RWPE1 (cell line): Measurements from ENCODE around the gene GPR162.

Experiments
- CTCF ChIA-PET: fragments of 350-600 bp; sonication (Branson Sonifier 250); formaldehyde crosslinking; extraction: SDS; loops from one replicate; lab custom pipeline; 2021; lab: Yijun Ruan, JAX
- POLR2A ChIA-PET: fragments of 400-600 bp; formaldehyde crosslinking; extraction: SDS; loops from one replicate; lab custom pipeline; 2020; ENCODE audit warnings: antibody characterized with exemption; ENCODE audit not compliant: low non-redundant PET; lab: Yijun Ruan, JAX
- DNase-seq: peaks from one replicate; pipeline ENCODE4 v3.0.0; 2012; ENCODE audit warnings: low spot score
- H3K27ac ChIP-seq: fragments of 450-650 bp; 2 replicates; pipeline ENCODE4 v1.5.1; 2017
- CTCF ChIP-seq: fragments of 450-650 bp; conservative IDR thresholded peaks from 2 replicates; pipeline ENCODE4 v1.5.1; 2017; ENCODE audit warnings: low read depth, mild to moderate bottlenecking

The GPR162 gene

DNA sequence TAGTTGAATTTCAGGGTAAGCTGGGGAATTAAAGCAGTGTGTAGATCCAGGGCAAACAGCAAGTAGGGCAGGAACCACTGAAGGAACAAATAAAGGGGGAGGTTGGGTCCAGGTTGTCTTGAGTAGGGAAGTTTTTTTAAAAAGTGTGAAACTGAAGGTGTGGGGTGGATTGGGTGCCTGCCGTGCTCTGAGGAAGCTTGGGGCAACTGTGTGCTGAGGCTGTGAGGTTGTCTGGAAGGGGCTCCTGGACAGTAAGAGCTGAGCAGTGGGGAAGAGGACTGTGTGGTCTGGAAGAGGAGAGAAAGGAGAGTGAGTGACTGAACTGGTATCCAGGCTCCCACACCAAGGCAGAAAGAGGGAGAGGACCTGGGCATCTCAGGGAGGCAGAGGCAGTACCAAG lies 10.9 kb upstream of the GPR162 start:
- DNase-seq, result no peak
- H3K27ac ChIP-seq, result no peak overlapping the region
- ChIA-PET POLR2A (no interaction called here), CTCF (interaction anchor here (0.6 kb wide), 2 partner anchors 18 to 176 kb away, joined by 3 read pairs; no protein-coding TSS in a partner anchor)
- TF ChIP-seq CTCF, result no peak

DNA sequence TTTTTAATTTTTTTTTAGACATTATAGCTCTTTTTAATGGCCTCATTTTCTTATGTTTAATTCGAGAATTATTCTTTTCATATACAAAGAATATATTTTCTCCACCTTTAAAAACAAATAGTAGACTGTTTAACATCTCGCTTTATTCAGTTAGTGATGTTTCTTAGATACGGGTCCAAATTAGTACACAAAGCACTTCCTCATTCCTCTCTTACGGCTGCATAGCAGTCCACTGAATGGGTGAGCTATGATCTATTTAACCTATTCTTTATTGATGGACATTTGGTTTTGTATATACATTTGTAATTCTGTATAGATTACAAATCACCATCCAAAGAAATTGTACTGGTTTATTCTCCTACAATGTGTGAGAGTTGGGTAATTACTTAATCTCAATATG lies 8.3 kb upstream of the GPR162 start:
- no peak for DNase-seq

DNA sequence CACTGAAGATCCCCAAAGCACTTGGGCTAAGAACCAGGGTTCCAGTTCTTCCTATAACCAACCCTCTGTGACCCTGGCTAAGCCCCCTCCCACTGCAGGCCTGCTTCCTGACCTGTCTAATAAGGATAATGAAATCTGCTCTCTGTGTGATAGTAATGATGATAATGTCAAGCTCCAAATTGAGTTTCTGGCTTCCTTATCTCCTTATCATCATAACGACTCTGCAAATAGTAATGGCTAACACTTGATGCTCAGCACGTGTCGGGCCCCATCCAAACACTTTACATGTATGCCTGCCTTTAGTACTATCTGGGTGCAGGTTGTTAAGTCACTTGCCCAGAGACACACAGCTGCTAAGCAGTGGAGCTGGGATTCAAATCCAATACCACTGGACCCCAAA lies 5.0 kb upstream of the GPR162 start:
- no peak for TF ChIP-seq CTCF
- no peak for DNase-seq
- CTCF ChIA-PET, result interaction anchor here (0.6 kb wide), 1 partner anchor 16 kb away, joined by 3 read pairs; no protein-coding TSS in a partner anchor
- POLR2A ChIA-PET, result no interaction called here
- no peak overlapping the region for H3K27ac ChIP-seq

More for the DNA sequence above, 8.3 kb upstream of the GPR162 start:
- ChIA-PET POLR2A (interaction anchor here (0.6 kb wide), 1 partner anchor 41 kb away, joined by 3 read pairs; no protein-coding TSS in a partner anchor), CTCF (interaction anchor here (0.5 to 0.7 kb wide), 4 partner anchors 10 to 542 kb away, joined by 3 to 4 read pairs (median 3); no protein-coding TSS in a partner anchor)
- no peak overlapping the region for H3K27ac ChIP-seq
- no peak for TF ChIP-seq CTCF

- no peak overlapping the region for H3K27ac ChIP-seq
- TF ChIP-seq CTCF, result no peak
- ChIA-PET POLR2A (no interaction called here), CTCF (interaction anchor here (0.6 kb wide), 1 partner anchor 16 kb away, joined by 3 read pairs; no protein-coding TSS in a partner anchor)
- DNase-seq, result no peak
These were observed 4.5 kb upstream of the GPR162 start for GRCh38 chr12:6817098-6817497.

- no peak overlapping the region for H3K27ac ChIP-seq
- no peak for DNase-seq
- TF ChIP-seq CTCF, result no peak
- ChIA-PET POLR2A (no interaction called here), CTCF (no interaction called here)
These were observed 3.9 kb upstream of the GPR162 start for GRCh38 chr12:6817662-6818157.

DNA sequence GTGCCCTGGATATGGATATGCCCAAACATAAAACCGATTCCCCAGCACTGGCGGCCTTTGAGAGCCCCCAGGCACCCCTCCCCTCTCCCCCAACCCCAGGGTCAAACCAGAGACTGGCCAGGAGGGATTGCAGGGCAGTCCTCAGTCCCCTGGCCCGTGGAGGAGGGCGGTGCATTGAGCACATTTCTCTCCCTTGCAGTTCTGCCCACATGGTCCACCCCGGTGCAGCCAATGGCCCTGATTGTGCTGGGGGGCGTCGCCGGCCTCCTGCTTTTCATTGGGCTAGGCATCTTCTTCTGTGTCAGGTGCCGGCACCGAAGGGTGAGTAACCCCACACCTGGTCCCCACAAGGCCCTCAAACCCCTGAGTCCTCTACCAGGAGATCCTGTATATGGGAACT lies 3.4 kb upstream of the GPR162 start:
- ChIA-PET POLR2A (no interaction called here), CTCF (interaction anchor here (0.6 kb wide), 1 partner anchor 15 kb away, joined by 3 read pairs; no protein-coding TSS in a partner anchor)
- no peak for TF ChIP-seq CTCF
- DNase-seq, result no peak
- no peak overlapping the region for H3K27ac ChIP-seq
